GM12878 (cell line): Measurements from ENCODE around the gene GRIA4.

Experiments
- CTCF ChIP-seq, 3 experiments: IDR thresholded peaks in 2 of 3; conservative IDR thresholded peaks in 1 of 3; 2 replicates each; pipeline ENCODE4 v1.5.1; 2011; ENCODE audit warnings: low read depth in 3 of 3, low read length in 3 of 3, mild to moderate bottlenecking in 3 of 3, control low read depth in 2 of 3, moderate library complexity in 2 of 3, inconsistent platforms in 1 of 3, mixed read lengths in 1 of 3; ENCODE audit not compliant: control insufficient read depth in 2 of 3, insufficient read depth in 1 of 3; ENCODE audit errors: extremely low read depth in 1 of 3
- EP300 ChIP-seq, 2 experiments: fragments of 150-350 bp in 1 of 2; IDR thresholded peaks; 2 replicates each; pipeline ENCODE4 v1.6.1; 2011 to 2012; ENCODE audit warnings: low read depth in 2 of 2, low read length in 2 of 2, borderline replicate concordance in 1 of 2, improper control_type of control experiment in 1 of 2, inconsistent platforms in 1 of 2; ENCODE audit not compliant: control insufficient read depth in 1 of 2
- SMC3 ChIP-seq: IDR thresholded peaks from 2 replicates; pipeline ENCODE4 v1.6.1; 2011; ENCODE audit warnings: low read length, improper control_type of control experiment, borderline replicate concordance

GRCh38 chr11:106022795-106023275 is 413.0 kb downstream of the GRIA4 start:
- TF ChIP-seq CTCF (IDR thresholded peaks at IDR 0.05 in 2 of 3, conservative IDR thresholded peaks at IDR 0.05 in 1 of 3; ENCODE audit: control insufficient read depth in 2 of 3, extremely low read depth in 1 of 3, insufficient read depth in 1 of 3, low read depth in 3 of 3, low read length in 3 of 3), result no peak
- TF ChIP-seq EP300 (IDR thresholded peaks at IDR 0.05; ENCODE audit: borderline replicate concordance in 1 of 2, control insufficient read depth in 1 of 2, low read depth in 2 of 2, low read length in 2 of 2), result no peak
- no peak for TF ChIP-seq SMC3
